GM21360 (cell line): ENCODE data around the gene ANKS3.

ENCODE experiments used
- ATAC-seq: cut with Tn5 transposase; IDR thresholded peaks from one replicate; pipeline ENCODE4 v1.9.1; 2021; ENCODE audit warnings: mild to moderate bottlenecking, moderate library complexity; ENCODE audit not compliant: unreplicated experiment

Gene ANKS3

DNA sequence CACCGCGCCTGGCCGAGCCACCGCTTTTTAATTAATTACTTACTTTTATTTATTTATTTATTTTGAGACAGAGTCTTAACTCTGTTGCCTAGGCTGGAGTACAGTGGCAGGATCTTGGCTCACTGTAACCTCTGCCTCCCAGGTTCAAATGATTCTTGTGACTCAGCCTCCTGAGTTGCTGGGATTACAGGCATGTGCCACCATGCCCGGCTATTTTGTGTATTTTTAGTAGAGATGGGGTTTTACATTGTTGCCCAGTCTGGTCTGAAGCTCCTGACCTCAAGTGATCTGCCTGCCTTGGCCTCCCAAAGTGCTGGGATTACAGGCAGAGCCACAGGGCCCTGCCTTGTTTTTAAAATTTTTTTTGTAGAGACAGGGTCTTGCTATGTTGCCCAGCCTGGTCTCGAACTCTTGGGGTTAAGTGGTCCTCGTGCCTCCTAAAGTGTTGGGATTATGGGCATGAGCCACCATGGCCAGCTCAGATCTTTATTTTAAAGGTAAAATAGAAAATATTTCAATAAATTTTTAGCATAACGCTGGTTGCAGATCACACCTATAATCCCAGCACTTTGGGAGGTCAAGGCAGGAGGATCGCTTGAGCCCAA is 59.0 kb downstream of the ANKS3 start:
- no peak for ATAC-seq

DNA sequence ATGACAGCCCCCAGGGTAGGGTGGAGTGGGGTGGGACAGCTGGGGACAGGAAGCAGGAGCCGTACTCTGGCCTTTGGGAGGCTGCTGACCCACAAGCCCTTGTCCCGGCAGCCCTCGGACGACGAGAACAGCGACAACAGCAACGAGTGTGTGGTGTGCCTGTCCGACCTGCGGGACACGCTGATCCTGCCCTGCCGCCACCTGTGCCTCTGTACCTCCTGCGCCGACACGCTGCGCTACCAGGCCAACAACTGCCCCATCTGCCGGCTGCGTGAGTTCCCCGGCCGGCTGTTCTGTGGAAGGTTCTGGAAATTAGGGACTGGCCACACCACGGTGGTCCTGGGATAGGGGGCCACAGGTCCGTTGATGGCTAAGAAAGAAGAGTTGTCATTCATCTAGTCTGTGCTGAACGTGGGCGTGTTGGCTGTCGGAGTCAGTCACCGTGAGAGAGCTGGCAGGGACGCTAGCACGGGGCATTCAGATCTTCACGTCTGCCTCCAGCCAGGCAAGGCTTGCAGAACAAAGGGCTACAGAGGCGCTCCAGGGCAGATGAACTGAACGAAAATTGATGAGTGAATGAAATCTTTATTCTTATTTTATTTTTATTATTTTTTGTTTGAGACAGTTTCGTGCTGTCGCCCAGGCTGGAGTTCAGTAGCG is 60.6 kb downstream of the ANKS3 start:
- no peak for ATAC-seq

DNA sequence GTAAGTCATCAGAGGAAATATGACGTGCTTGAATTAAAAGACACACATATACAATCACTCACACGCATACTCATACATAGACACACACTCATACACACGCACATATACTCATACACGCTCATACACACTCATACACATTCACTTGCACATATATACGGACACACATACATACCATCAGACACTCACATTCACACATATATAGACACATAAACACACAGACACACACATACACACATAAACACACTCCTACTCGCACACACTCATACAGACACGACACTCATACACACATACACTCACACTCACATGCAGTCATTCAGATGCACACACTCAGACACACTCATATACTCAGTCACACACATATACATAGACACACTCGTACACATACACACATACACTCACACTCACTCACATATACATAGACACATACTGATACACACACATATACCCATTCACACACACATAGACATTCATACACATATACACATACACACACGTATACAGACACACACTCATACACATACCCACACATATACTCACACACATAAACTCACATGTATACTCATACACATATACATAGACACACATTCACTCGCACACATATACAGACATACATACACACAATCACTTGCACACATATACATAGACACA is 65.6 kb downstream of the ANKS3 start:
- no peak for ATAC-seq

DNA sequence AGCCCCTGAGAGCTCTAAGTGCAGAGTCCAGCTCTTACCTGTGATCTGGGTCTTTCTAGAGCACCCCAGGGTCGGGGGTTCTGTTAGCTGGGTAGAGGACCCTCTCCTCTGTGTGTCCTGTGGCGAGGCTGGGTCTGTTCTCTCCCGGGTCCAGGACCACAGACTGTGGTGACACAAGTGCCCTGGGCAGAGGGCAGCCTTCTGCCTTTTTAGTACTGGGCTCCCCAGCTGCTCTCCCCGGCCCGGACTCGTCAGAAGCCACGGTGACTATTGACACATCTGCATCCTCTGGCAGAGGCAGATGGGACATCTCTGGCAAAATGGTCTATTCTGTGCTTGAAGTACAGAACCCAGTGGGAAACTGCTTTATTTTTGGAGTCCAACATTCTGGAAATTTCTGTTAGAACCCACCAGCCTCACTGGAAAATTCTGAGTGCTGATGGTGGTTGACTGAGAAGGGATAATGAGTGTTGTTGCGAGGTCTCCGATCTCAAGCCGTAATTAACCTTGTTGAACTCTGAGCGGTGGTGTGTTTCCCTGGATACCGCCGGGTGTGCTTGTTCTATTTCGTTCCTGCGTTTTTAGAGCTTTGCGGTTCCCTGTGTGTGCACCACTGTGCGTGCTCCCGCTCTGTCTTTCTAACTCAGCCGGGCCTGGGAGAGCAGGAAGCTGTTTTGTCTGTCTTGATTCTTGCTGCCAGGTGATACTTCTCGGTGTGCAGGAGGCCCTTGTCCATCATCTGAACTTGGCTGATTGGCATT is 66.7 kb downstream of the ANKS3 start:
- ATAC-seq: no peak

DNA sequence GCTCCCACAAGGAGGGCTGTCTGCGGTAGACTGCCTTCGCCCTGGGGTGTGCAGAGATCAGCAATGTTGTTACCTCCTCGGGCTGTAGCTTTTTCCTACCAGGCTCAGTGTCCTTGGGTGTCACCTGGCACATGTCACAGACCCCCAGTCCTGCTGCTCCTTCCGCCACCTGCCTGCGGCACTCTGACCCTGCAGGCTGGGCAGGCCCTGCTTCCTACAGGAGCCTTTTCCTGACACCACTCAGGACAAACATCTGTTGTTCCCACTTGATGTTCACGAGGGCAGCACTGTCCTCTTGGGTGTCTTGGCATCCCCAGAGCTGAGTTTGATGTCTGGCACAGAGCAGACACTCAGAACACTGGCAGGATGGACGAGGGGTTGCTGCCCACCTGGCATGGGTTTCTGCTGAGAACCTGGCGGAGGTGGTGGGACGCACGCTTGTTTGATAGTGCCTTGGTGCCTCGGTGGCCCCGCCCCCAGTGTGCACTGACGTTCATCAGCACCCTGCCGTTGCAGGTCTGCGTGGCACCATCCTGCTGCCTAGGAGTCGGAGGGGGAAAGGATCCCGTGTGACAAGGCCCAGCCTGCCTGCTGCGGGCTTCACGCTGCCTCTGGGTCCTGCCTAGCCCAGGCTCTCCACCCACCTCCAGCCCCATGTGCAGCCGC is 67.4 kb downstream of the ANKS3 start:
- no peak for ATAC-seq

DNA sequence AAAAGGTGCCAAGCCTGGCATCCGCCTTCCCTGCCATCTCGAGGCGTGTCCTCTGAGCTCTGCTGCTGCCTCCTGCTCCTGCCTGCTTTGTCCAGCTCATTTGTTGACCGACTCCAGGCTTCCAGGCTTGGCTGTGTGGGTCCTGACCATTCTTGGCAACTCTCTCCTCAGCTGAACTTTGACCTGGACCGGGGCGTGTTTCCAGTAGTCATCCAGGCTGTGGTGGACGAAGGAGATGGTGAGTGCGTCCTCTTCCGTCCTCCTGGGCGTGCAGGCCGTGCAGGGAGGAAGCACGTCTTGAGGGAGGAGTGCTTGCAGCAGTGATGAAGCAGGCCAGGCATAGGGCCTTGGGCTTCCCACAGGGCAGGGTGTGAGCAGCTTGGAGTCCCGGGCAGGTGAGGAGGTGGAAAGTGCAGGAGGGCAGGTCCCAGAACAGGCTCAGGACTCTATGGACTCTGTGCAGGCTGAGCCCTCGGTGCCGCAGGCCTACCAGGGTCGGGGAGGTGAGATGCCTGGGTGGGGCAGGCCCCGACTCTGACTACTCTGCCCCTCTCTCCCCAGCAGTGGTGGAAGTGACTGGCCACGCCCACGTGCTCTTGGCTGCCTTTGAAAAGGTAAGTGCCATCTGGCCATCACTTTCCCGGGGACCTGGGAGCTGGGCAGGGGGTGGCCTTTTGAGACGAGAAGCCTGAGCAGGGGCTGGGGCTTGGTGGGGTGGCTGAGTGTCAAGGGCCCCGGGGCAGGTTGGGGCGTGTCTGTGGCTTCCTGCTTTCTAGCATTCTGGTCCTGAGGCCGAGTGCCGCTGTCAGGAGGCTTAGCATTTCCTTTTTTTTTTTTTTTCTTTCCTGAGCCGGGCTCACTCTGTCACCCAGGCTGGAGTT is 69.3 kb downstream of the ANKS3 start:
- ATAC-seq: no peak

DNA sequence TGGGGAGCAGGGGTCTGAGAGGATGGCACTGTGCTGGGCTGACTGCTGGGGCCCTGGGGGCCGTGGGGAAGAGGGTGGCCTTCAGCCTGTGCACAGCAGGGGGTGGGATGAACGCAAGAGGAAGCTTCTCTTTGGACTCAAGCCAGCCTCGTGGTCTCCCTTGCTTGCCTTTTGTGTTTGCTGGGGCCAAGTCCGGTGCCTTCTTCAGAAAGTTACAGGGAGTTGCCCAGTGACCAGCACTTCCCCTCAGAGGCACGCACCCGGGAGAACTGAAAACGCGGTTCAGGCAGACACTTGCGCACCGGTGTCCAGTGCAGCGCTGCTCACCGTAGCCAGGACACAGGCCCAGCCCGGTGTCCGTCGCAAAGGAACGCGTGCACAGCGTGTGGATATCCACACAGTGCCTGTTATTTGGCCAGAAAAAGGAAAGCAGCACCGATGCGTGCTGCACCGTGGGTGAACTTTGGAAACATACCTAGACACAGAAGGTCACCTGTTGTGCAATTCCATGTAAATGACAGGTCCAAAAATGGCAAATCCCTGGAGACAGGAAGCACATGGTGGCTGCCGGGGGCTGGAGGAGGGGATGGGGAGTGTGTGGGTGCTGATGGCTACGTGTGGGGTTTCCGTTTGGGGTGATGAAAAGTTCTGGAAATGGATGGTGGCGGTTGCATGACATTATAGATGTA is 70.2 kb downstream of the ANKS3 start:
- no peak for ATAC-seq

DNA sequence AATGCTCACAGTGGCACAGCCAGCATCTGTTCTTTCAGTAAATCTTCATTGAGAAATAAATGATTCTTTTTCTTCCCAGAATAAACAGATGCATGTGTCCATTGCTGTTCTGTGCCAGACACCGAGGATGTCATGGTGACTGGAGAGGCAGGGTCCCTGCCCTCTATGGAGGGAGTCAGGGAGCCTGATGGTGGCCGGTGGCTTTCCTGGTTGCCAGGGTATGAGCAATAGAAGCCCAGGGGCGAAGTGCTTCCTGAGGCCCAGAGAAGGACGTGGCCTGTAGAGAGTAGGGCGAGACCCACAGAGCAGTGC is 70.7 kb downstream of the ANKS3 start:
- ATAC-seq: no peak

DNA sequence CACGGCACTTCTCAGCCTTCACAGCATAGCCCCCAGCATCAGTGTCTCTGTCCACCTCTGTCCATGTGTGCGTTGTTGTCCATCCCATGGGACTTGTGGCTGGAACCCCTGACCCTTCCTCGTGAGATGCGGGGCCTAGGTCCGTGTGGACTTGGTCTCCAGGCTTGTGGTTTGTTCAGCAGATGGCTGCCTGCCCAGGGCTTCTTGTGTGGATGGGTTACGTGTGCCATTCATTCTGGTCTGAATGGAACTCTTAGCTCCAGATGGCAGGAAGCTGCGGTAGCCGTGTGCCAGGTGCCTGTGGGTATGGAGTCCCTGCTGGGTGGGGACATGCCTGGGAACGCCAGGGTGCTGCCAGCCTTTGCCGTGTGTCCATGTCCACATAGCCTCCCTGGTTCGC is 72.4 kb downstream of the ANKS3 start:
- ATAC-seq: no peak

DNA sequence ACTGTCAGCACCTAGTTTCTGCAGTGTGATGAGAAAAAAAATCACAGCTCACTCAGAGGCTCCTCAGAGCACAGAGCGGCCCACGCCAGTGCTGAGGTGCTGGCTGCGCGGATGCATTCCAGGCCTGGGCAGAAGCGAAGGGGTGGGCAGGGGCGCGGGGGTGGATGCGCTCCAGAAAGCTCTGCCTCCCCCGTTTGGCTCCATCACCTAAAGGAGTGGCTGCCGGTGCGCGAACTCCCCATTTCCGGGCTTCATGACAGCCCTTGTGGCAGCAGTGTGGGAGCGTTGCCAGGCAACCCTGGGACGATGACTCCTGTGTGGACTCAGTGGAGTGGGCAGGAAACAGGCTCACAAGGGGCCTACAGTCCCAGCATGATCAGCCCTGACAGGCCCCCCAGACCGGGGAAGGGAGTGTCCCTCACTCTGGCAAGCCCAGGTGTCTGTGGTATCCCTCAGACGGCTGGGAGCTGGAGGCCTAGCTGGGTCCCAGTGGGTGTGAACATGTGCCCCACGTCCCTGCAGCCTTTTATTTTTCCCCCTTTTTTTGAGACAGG is 73.5 kb downstream of the ANKS3 start:
- no peak for ATAC-seq

DNA sequence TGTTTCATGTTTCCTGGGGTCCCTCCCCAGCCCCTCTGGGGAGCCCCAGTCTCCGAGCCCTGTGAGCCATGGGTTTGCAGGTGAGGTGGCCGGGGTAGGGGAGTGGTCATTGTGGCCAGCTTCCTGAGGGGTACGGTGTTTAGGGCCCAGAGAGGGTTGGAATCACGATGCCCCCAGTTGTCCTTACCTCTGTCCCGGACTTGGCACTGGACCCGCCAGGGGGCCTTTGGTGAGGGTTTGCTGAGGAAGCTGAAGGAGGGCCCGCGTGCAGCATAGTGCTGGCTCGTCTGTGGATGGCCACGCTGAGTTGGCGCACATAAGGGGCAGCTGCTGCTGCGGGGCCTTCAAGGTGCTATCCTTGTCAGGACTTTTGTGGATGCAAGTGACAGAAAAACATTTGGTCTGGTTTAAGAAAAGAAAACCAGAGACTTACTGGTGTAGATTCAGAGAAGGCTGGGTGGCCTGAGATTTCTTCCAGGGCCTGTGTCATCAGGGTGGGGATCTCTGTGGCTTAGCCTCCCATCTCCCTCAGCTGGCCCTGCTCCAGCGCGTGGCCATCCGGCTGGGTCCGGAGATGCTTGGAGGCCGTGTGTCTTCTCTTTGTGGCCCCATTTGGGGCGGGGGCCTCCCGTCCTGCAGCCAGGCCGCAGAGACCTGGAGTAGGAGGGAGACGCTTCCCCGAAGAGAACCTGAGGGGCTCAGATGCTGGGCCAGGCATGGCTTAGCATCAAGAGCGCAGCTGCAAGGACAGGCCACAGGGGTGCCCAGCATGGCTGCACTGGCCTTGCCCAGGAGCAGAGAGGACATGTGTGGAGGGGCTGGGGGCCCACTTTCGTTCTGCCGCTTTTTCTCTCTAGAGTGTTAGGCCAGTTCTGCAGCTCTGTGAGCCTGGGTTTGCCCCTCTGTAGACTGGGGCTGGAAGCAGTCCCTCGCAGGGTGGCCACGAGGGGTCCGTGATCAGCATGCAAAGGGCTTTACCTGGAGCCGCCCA is 74.4 kb downstream of the ANKS3 start:
- ATAC-seq: no peak

DNA sequence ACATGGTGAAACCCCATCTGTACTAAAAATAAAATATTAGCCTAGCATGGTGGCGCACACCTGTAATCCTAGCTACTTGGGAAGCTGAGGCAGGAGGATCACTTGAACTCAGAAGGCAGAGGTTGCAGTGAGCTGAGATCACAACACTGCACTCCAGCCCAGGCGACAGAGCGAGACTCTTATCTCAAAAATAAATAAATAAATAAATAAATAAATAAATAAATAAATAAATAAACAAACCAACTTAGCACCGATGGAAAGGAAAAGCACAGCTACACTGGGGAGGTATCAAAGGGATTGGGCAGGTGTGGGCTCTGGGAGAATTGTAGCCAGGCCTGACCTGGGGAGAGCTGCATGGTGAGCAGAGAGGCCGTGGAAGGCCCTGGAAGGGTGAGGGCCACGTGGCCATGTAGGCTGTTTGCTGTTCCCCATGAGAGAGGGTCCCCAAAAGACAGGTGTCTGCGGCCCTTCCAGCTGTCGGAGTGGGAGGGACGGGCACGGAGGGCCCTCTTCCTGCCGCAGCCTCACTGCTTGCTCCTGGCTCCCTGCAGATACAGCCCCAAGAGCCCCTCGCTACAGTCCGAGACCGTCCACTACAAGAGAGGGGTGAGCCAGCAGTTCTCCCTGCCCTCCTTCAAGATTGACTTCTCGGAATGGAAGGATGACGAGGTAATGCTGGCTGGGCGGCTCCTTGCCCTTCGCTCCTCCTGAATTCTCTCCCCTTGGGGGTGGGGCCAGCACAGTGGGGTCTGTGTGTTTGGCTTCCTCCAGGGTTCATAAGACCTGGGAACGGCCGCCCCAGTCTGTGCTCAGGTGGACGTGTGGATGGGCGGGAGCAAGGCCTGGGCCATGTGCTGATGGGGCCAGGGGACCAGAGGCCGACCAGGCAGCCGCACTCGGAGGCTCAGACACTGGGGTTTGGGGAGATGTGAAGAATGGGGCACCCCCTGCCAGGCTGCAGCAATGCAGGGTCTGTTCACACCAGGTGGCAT is 77.1 kb downstream of the ANKS3 start:
- no peak for ATAC-seq

DNA sequence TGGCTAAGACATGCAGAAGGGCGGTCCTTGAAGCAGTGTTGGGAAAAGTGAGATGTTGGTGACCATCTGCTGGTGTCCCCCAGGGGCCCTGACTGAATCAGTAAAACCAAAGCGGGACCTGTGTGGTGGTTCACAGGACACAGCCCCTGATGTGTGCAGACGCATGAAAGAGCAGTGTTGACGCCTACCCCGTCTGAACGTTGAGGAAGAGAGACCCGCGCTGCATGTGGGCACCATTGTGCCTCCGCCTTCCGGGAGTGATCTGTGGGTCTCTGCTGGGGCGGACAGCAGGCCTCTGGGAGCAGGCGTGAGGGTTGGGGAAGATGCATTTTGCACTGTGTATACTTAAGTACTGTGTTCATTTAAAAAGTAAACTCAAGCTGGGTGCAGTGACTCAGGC is 77.8 kb downstream of the ANKS3 start:
- ATAC-seq: no peak

DNA sequence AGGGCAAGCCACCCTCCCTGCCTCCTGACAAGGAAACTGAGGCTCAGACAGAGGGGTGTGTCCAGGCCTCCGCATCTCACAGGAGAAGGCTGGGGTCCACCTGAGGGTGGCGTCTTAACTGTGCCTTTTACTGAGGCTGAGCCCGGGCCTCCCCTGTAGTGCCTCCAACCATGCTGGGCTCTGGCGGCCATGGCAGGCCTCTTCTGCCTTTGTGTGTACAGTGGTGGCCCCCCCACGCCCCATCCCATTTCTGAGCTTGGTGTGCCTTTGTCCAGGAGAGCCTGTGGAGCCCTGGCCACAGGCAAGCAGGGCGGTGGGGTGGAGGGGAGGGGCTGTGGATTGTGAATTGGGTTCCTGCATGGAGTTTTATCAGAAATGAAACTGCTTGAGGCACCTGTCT is 78.3 kb downstream of the ANKS3 start:
- no peak for ATAC-seq

DNA sequence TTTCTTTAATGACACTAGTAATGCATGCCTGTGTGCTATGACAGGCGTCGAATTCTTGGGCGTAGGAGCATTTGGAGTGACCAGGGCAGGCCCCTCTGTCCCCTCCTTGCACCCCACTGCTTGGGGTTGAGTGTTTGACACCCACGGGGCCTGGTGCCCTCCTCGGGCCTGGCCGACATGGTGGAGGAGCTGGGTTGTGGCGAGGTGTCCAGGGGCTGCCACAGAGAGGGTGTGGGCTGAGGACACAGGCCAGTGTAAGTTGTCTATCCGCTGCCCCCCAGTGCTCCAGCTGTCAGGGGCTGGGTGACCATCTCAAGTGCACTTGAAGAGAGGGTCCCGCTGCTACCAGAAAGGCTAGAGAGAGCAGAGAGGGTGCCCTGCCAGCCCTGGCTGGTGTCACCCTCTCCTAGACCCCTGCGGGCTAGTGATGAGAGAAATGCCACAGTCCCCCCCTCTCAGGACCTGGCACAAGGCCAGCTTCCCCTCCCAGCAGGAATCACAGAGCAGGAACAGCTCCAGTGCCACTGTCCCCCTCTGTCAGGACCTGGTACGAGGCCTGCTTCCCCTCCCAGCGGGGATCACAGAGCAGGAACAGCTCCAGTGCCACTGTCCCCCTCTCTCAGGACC is 79.0 kb downstream of the ANKS3 start:
- ATAC-seq: no peak

DNA sequence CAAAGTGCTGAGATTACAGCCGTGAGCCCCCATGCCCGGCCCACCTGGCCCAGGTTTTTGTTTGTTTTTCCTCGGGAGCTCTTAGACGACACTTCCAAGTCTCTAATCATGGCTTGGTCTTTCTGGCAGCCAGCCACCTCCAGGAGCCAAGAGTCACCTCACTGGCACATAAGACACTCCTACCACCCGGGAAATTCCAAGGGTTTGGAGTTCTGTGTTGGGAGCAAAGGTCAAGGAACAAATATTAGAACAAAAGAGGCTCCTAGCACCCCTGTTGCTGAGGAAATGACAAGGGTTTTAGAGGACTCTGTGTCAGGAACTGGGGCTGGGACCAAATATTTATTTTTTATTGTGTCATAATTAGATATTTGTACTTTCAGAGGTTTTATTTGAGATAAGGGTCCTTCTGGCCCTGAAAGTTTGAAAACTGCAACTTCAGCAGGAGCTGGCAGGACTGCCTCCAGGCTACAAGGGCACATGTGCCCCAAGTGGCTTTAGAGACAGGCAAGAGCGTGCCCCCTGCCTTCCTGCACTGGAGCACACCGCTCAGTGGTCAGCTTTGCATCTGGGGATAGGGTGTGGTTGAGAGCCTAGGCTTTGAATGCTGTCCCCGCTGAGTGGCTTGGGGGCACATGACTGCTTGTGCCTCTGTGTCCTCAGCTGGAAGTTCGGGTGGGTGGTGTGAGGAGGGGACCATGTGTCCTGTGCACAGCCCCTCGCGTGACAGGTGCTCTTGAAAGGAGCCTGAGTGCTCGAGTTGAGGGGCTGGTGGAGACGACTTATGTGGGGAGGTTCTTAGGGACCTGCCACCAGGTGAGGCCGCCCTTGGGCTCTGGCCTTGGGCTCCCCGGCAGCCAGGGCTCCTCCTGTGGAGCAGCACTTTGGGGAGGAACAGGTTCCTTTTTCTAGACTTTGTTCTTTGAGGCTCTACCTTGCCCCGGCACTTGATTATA is 79.8 kb downstream of the ANKS3 start:
- no peak for ATAC-seq
